WERI-Rb-1 (cell line): ENCODE measurements around the gene TSHB.

ENCODE experiments used
- DNase-seq: peaks from one replicate; pipeline ENCODE4 v3.0.0-alpha.2; 2020
- H3K27ac ChIP-seq: fragments of 250-450 bp; sonication (Bioruptor Pico); 2 replicates; pipeline ENCODE4 v1.5.1; 2020; ENCODE audit warnings: mild to moderate bottlenecking, moderate library complexity
- H3K27me3 ChIP-seq: fragments of 250-450 bp; sonication (Bioruptor Pico); 2 replicates; pipeline ENCODE4 v1.5.1; 2021; ENCODE audit warnings: mild to moderate bottlenecking, low read depth, moderate library complexity; ENCODE audit not compliant: insufficient read depth, severe bottlenecking
- H3K36me3 ChIP-seq: fragments of 250-450 bp; sonication (Bioruptor Pico); 2 replicates; pipeline ENCODE4 v1.5.1; 2020; ENCODE audit warnings: mild to moderate bottlenecking, moderate library complexity
- H3K4me3 ChIP-seq: 2 replicates; pipeline ENCODE4 v1.5.1; 2011; ENCODE audit warnings: low read depth, mild to moderate bottlenecking, control low read depth, low read length
- H3K9me3 ChIP-seq: fragments of 250-450 bp; sonication (Bioruptor Pico); 2 replicates; pipeline ENCODE4 v1.5.1; 2021; ENCODE audit warnings: mild to moderate bottlenecking, moderate library complexity; ENCODE audit not compliant: severe bottlenecking
- CTCF ChIP-seq: IDR thresholded peaks from 2 replicates; pipeline ENCODE4 v1.5.1; 2011; ENCODE audit warnings: low read depth, mild to moderate bottlenecking, control low read depth, inconsistent platforms, low read length

TSHB gene

GRCh38 chr1:115077286-115077983 is 47.8 kb downstream of the TSHB start:
- Histone ChIP-seq H3K36me3 (no peaks in the 10 kb centered on the region), H3K9me3 (no peaks in the 10 kb centered on the region), H3K27ac (no peak overlapping the region), H3K4me3 (no peak overlapping the region), H3K27me3 (no peaks in the 10 kb centered on the region)
- DNase-seq = no peak
- TF ChIP-seq CTCF = no peak

GRCh38 chr1:115077984-115078330 is 48.3 kb downstream of the TSHB start:
- TF ChIP-seq CTCF = no peak
- no peak for DNase-seq
- Histone ChIP-seq H3K9me3 (no peaks in the 10 kb centered on the region), H3K36me3 (no peaks in the 10 kb centered on the region), H3K27me3 (no peaks in the 10 kb centered on the region), H3K4me3 (no peak overlapping the region), H3K27ac (no peak overlapping the region)

- DNase-seq = no peak
- Histone ChIP-seq H3K27ac (no peak overlapping the region), H3K4me3 (no peak overlapping the region), H3K36me3 (no peaks in the 10 kb centered on the region), H3K27me3 (no peaks in the 10 kb centered on the region), H3K9me3 (no peaks in the 10 kb centered on the region)
- TF ChIP-seq CTCF = no peak
These were observed 49.1 kb downstream of the TSHB start for GRCh38 chr1:115078708-115079107.

GRCh38 chr1:115082949-115083348 is 53.3 kb downstream of the TSHB start:
- TF ChIP-seq CTCF = no peak
- DNase-seq = no peak
- Histone ChIP-seq H3K27me3 (no peaks in the 10 kb centered on the region), H3K4me3 (no peak overlapping the region), H3K9me3 (no peaks in the 10 kb centered on the region), H3K27ac (no peak overlapping the region), H3K36me3 (no peaks in the 10 kb centered on the region)
